HepG2 (cell line): ENCODE results near the gene TPD52L2. TPM values are rescaled to one million over a fixed set of nuclear protein-coding genes. Genes with fewer than 3 reads are reported as not detected.

Experiments used
- ATAC-seq: fragments of 200-7000 bp; cut with Tn5 transposase; 3 replicates; pipeline ENCODE4 v1.9.1; 2020; ENCODE audit warnings: mild to moderate bottlenecking, moderate library complexity
- BruUV-seq: library from RNA; stranded (reverse); fragments of 400-500 nt; replicated peaks from 2 replicates; lab custom pipeline; 2021; lab: Mats Ljungman, UMichigan
- CTCF ChIA-PET: fragments of 300-600 bp; formaldehyde crosslinking; extraction: SDS; loops from one replicate; lab custom pipeline; 2021; ENCODE audit warnings: low total read pairs, inconsistent platforms, low intra/inter-chr PET ratio; lab: Yijun Ruan, JAX
- POLR2A ChIA-PET: fragments of 350-600 bp; sonication (Branson Sonifier 250); formaldehyde crosslinking; loops from one replicate; lab custom pipeline; 2020; ENCODE audit warnings: antibody characterized with exemption, inconsistent platforms; lab: Yijun Ruan, JAX
- DNase-seq: peaks from one replicate; pipeline ENCODE4 v3.0.0-alpha.2; 2015; ENCODE audit warnings: low spot score
- FAIRE-seq: peaks from 3 replicates; lab custom pipeline; 2011; peaks lifted over from hg19 to GRCh38; lab: Jason Lieb, UNC
- H2AFZ ChIP-seq: one replicate; pipeline ENCODE4 v1.6.1; 2011; ENCODE audit warnings: low read length, inconsistent platforms
- H3K27ac ChIP-seq: fragments of 300-600 bp; 3 replicates; pipeline ENCODE4 v1.8.0; 2011; ENCODE audit warnings: mixed run types, mild to moderate bottlenecking, mixed read lengths, low read length, inconsistent platforms; ENCODE audit not compliant: insufficient read depth; ENCODE audit errors: extremely low read length
- H3K27me3 ChIP-seq, 2 experiments: fragments of 200-600 bp in 1 of 2; 2 replicates in 1 of 2; 3 replicates in 1 of 2; pipeline versions ENCODE4 v1.6.0 to v1.8.0; 2011; ENCODE audit warnings: low read length in 2 of 2, mild to moderate bottlenecking in 2 of 2, moderate library complexity in 2 of 2, inconsistent platforms in 1 of 2; ENCODE audit not compliant: insufficient read depth in 2 of 2, control insufficient read depth in 1 of 2
- H3K36me3 ChIP-seq, 2 experiments: fragments of 200-600 bp in 1 of 2; replicated peaks in 1 of 2; 2 replicates in 1 of 2; 3 replicates in 1 of 2; pipeline versions ENCODE4 v1.5.1 to v1.8.0; 2011; ENCODE audit warnings: low read length in 2 of 2, inconsistent platforms in 1 of 2; ENCODE audit not compliant: insufficient read depth in 2 of 2, control insufficient read depth in 1 of 2
- H3K4me1 ChIP-seq: 2 replicates; pipeline ENCODE4 v1.5.1; 2012; ENCODE audit warnings: low read length, inconsistent platforms; ENCODE audit not compliant: insufficient read depth
- H3K4me2 ChIP-seq: 2 replicates; pipeline ENCODE4 v1.6.0; 2011; ENCODE audit warnings: low read depth, low read length, inconsistent platforms
- H3K4me3 ChIP-seq, 3 experiments: fragments of 200-600 bp in 1 of 3; sonication (generic), shearing (Covaris generic) in 1 of 3; replicated peaks in 1 of 3; 2 replicates each; pipeline ENCODE4 v1.5.1; 2011 to 2016; ENCODE audit warnings: low read length in 3 of 3, inconsistent platforms in 2 of 3, low read depth in 2 of 3, mild to moderate bottlenecking in 2 of 3, control low read depth in 1 of 3, mixed read lengths in 1 of 3; ENCODE audit not compliant: insufficient read depth in 1 of 3
- H3K79me2 ChIP-seq: one replicate; pipeline ENCODE4 v1.6.1; 2011; ENCODE audit warnings: low read length, inconsistent platforms; ENCODE audit not compliant: insufficient read depth
- H3K9ac ChIP-seq: 2 replicates; pipeline ENCODE4 v1.6.0; 2011; ENCODE audit warnings: mild to moderate bottlenecking, low read depth, low read length, inconsistent platforms; ENCODE audit not compliant: insufficient read depth
- H3K9me3 ChIP-seq: 2 replicates; pipeline ENCODE4 v1.5.1; 2012; ENCODE audit warnings: mild to moderate bottlenecking, low read length
- H4K20me1 ChIP-seq: 2 replicates; pipeline ENCODE4 v1.6.0; 2011; ENCODE audit warnings: inconsistent platforms, mild to moderate bottlenecking, low read length, moderate library complexity; ENCODE audit not compliant: insufficient read depth
- ZNF337 ChIP-seq: sonication (generic); formaldehyde crosslinking; IDR thresholded peaks from 2 replicates; pipeline ENCODE4 v1.5.1; 2020; ENCODE audit warnings: missing genetic modification reagents, low read depth, mild to moderate bottlenecking, borderline replicate concordance
- ZNF367 ChIP-seq: sonication (generic); formaldehyde crosslinking; IDR thresholded peaks from 2 replicates; pipeline ENCODE4 v1.4.0; 2020; ENCODE audit warnings: missing genetic modification reagents, borderline replicate concordance
- ZNF430 ChIP-seq: sonication (generic); formaldehyde crosslinking; IDR thresholded peaks from 2 replicates; pipeline ENCODE4 v1.9.0; 2021; ENCODE audit warnings: mild to moderate bottlenecking, missing genetic modification reagents
- WGBS: methylation state at CpG from one replicate; pipeline ENCODE4 v1.1.6; 2017; ENCODE audit warnings: low lambda C conversion rate; 5-methylcytosine and 5-hydroxymethylcytosine counted together
- in situ Hi-C: cut with HindIII; loops from 2 replicates; pipeline ENCODE4 v1.10.0; 2017; ENCODE audit warnings: low pct_unique_long_range_greater_than_20kb; ENCODE audit not compliant: extremely low pct_ligation_motif_present
- intact Hi-C: fragments of 100-400 bp; cut with micrococcal nuclease; formaldehyde crosslinking; loops from one replicate; pipeline ENCODE4 v1.10.0; 2022; ENCODE audit not compliant: unreplicated experiment
- polyA plus RNA-seq, 8 experiments: library from polyadenylated mRNA; depleted of rRNA in 3 of 8; stranded (reverse) in 7 of 8; unstranded in 1 of 8; fragments of >200 nt; fragmentation: Illumina TruSeq in 4 of 8; extraction: Trizol in 4 of 8; gene quantifications; 2 replicates each; pipeline versions ENCODE4 v1.2.1 to v1.2.3, GENCODE V29; 2011 to 2016; ENCODE audit warnings: low read depth in 4 of 8, missing spikeins in 1 of 8, mixed read lengths in 1 of 8; ENCODE audit not compliant: insufficient read depth in 1 of 8
- total RNA-seq, 5 experiments: library from RNA; depleted of rRNA; stranded (reverse); fragments of >200 nt; fragmentation: Illumina TruSeq; extraction: Trizol; gene quantifications; 2 replicates each; pipeline ENCODE4 v1.2.3, GENCODE V29; 2016; ENCODE audit warnings: low read depth in 1 of 5
- TF ChIP-seq, protein P1 (sequence below): sonication (generic); formaldehyde crosslinking; IDR thresholded peaks from 2 replicates; pipeline ENCODE4 v1.4.0; 2020; ENCODE audit warnings: mild to moderate bottlenecking, missing genetic modification reagents, borderline replicate concordance
- TF ChIP-seq, protein P2 (sequence below): sonication (generic); formaldehyde crosslinking; IDR thresholded peaks from 2 replicates; pipeline ENCODE4 v1.4.0; 2020; ENCODE audit warnings: missing genetic modification reagents

The TPD52L2 gene
- total and polyA plus RNA-seq, 2 of the 13 experiments (the other 11 are each of a cell fraction or from before 2014, with no cell fraction given): 156 to 184 TPM

DNA sequence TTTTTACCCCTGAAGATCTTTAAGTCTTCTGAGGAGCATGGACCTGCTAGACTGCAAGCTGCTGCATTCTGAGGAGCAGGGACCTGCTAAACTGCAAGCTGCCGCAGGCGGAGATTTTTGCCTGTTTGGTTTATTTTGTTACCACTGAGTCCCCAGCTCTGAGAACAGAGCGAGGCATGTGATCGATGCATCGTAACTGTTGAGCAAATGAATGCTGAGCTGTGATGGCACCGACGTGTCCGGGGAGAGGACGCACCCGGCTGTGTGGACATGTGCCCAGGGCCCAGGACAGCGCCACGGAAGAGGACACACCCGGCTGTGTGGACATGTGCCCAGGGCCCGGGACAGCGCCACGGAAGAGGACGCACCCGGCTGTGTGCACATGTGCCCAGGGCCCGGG, 54.1 kb downstream of the TPD52L2 start:
- DNase-seq (no peak), ATAC-seq (no peak), FAIRE-seq (no peak)
- no peaks in the 10 kb centered on the region for H3K9me3 ChIP-seq
- TF ChIP-seq ZNF337 (CRISPR knock-in tag) (no peak), ZNF430 (CRISPR knock-in tag) (no peak), ZNF367 (no peak)
- TF ChIP-seq, protein P1, sequence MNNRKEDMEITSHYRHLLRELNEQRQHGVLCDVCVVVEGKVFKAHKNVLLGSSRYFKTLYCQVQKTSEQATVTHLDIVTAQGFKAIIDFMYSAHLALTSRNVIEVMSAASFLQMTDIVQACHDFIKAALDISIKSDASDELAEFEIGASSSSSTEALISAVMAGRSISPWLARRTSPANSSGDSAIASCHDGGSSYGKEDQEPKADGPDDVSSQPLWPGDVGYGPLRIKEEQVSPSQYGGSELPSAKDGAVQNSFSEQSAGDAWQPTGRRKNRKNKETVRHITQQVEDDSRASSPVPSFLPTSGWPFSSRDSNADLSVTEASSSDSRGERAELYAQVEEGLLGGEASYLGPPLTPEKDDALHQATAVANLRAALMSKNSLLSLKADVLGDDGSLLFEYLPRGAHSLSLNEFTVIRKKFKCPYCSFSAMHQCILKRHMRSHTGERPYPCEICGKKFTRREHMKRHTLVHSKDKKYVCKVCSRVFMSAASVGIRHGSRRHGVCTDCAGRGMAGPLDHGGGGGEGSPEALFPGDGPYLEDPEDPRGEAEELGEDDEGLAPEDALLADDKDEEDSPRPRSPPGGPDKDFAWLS (CRISPR knock-in tag): no peak
- TF ChIP-seq, protein P2, sequence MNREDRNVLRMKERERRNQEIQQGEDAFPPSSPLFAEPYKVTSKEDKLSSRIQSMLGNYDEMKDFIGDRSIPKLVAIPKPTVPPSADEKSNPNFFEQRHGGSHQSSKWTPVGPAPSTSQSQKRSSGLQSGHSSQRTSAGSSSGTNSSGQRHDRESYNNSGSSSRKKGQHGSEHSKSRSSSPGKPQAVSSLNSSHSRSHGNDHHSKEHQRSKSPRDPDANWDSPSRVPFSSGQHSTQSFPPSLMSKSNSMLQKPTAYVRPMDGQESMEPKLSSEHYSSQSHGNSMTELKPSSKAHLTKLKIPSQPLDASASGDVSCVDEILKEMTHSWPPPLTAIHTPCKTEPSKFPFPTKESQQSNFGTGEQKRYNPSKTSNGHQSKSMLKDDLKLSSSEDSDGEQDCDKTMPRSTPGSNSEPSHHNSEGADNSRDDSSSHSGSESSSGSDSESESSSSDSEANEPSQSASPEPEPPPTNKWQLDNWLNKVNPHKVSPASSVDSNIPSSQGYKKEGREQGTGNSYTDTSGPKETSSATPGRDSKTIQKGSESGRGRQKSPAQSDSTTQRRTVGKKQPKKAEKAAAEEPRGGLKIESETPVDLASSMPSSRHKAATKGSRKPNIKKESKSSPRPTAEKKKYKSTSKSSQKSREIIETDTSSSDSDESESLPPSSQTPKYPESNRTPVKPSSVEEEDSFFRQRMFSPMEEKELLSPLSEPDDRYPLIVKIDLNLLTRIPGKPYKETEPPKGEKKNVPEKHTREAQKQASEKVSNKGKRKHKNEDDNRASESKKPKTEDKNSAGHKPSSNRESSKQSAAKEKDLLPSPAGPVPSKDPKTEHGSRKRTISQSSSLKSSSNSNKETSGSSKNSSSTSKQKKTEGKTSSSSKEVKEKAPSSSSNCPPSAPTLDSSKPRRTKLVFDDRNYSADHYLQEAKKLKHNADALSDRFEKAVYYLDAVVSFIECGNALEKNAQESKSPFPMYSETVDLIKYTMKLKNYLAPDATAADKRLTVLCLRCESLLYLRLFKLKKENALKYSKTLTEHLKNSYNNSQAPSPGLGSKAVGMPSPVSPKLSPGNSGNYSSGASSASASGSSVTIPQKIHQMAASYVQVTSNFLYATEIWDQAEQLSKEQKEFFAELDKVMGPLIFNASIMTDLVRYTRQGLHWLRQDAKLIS: no peak
- no TSS peak for BruUV-seq
- intact Hi-C loops (no loop called here), in situ Hi-C loops (no loop called here)
- H3K4me2 ChIP-seq: no peak overlapping the region
- no peak overlapping the region for H3K9ac ChIP-seq
- 95% methylated on average over 19 of the region's 19 CpGs for WGBS
- peaks cover under 1% of the 10 kb centered on the region; the same call in 1 of the 2 replicates for H4K20me1 ChIP-seq
- H3K36me3 ChIP-seq: peaks cover 16 to 27% of the 10 kb centered on the region in 2 experiments; a peak in 4 of 5 replicates
- H3K27me3 ChIP-seq: no peaks in the 10 kb centered on the region
- H3K79me2 ChIP-seq: peaks cover 34% of the 10 kb centered on the region
- no peak overlapping the region for H3K4me3 ChIP-seq
- H3K4me1 ChIP-seq: peaks cover 11% of the 10 kb centered on the region
- H2AFZ ChIP-seq: no peak overlapping the region
- ChIA-PET POLR2A (no interaction called here), CTCF (no interaction called here)
- no peak overlapping the region for H3K27ac ChIP-seq
